Mucosa of rectum (tissue), 2 donors: ENCODE results near the gene TRMU.

Experiments used
- H3K27ac ChIP-seq, 2 donors: one replicate each; pipeline ENCODE4 v1.7.0; 2013; ENCODE audit warnings: inconsistent platforms in 2 of 2, low read depth in 2 of 2, low read length in 2 of 2
- H3K27me3 ChIP-seq, 2 donors: one replicate each; pipeline ENCODE4 v1.7.0; 2013; ENCODE audit warnings: low read length in 2 of 2; ENCODE audit not compliant: control insufficient read depth in 2 of 2, insufficient read depth in 2 of 2
- H3K36me3 ChIP-seq, 2 donors: one replicate each; pipeline ENCODE4 v1.7.0; 2013; ENCODE audit warnings: low read length in 2 of 2; ENCODE audit not compliant: control insufficient read depth in 2 of 2, insufficient read depth in 2 of 2
- H3K4me1 ChIP-seq, 2 donors: one replicate each; pipeline ENCODE4 v1.7.0; 2013; ENCODE audit warnings: low read length in 2 of 2, mild to moderate bottlenecking in 1 of 2; ENCODE audit not compliant: control insufficient read depth in 2 of 2, insufficient read depth in 2 of 2
- H3K4me3 ChIP-seq, 2 donors: one replicate each; pipeline ENCODE4 v1.7.0; 2013; ENCODE audit warnings: low read length in 2 of 2
- H3K9ac ChIP-seq, 2 donors: one replicate each; pipeline ENCODE4 v1.7.0; 2013; ENCODE audit warnings: low read length in 2 of 2, low read depth in 1 of 2, mild to moderate bottlenecking in 1 of 2
- H3K9me3 ChIP-seq, 2 donors: one replicate each; pipeline ENCODE4 v1.7.0; 2013; ENCODE audit warnings: low read length in 2 of 2; ENCODE audit not compliant: control insufficient read depth in 2 of 2
- donor health status: healthy.
- donor health status: Normal muscosa, but diverticular disease.

The TRMU gene

DNA sequence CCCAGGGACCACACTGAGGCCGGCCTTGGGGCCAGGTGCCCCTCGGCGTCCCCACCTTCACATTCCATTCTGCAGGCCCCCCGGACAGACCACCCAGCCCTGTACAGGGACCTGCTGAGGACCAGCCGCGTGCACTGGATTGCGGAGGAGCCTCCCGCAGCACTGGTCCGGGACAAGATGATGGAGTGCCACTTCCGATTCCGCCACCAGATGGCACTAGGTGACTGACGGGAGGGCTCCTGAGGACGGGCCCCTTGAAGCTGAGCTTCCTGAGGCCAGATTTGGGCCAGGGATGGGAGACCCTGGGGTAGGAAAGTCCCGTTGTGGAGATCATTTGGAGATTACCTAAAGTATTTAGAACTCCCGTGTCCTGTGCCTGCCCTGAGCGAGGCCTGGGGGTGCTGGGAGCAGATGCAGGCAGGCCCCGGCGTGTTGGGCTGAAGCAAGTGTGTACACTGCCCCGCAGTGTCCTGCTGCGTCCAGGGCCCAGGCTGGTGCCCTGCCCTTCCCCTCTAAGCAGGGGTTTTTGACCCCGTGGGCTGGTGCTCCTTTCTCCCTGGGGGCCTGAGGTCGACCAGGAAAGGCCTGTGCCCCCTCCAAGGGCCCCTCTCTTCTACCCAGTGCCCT, 20.0 kb downstream of the TRMU start:
- Histone ChIP-seq H3K9me3 (no peaks in the 10 kb centered on the region), H3K27me3 (no peaks in the 10 kb centered on the region), H3K4me3 (no peak overlapping the region), H3K4me1 (no peaks in the 10 kb centered on the region), H3K36me3 (peaks cover 45 to 59% of the 10 kb centered on the region in 2 donors), H3K9ac (no peak overlapping the region), H3K27ac (no peak overlapping the region)

DNA sequence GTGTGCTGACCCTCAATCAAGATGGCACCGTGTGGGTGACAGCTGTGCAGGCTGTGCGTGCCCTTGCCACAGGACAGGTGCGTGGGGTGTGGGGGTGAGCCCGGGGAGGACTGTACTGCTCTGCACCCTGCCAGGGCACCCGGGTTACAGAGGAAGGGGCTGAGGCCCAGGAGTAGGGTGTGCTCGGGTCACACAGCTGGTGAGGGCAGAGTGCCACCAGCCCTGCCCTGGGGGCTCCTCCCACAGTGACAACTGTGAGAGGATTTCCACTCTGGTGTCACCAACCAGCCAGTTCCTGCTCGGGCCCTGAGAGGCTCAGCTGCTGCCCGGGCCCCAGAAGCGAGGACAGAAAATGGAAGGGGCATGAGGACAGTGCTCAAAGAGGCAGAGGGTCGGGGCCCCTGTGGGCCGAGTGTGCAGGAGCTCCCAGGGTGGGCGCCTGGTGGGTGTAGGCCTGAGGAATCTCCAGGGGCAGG, 20.5 kb downstream of the TRMU start:
- no peak overlapping the region for H3K9ac ChIP-seq
- no peak overlapping the region for H3K4me3 ChIP-seq
- H3K27me3 ChIP-seq: no peaks in the 10 kb centered on the region
- H3K4me1 ChIP-seq: no peaks in the 10 kb centered on the region
- no peak overlapping the region for H3K27ac ChIP-seq
- peaks cover 39 to 53% of the 10 kb centered on the region in 2 donors for H3K36me3 ChIP-seq
- no peaks in the 10 kb centered on the region for H3K9me3 ChIP-seq

GRCh38 chr22:46356496-46357480, 21.3 kb downstream of the TRMU start:
- Histone ChIP-seq H3K9me3 (no peaks in the 10 kb centered on the region), H3K27ac (no peak overlapping the region), H3K9ac (no peak overlapping the region), H3K36me3 (peaks cover 35 to 46% of the 10 kb centered on the region in 2 donors), H3K4me1 (no peaks in the 10 kb centered on the region), H3K27me3 (no peaks in the 10 kb centered on the region), H3K4me3 (no peak overlapping the region)

- H3K36me3 ChIP-seq: peaks cover 25 to 34% of the 10 kb centered on the region in 2 donors
- H3K4me1 ChIP-seq: no peaks in the 10 kb centered on the region
- no peaks in the 10 kb centered on the region for H3K9me3 ChIP-seq
- no peak overlapping the region for H3K9ac ChIP-seq
- H3K4me3 ChIP-seq: no peak overlapping the region
- no peaks in the 10 kb centered on the region for H3K27me3 ChIP-seq
- no peak overlapping the region for H3K27ac ChIP-seq
Measured at GRCh38 chr22:46357711-46358520, 22.4 kb downstream of the TRMU start.

DNA sequence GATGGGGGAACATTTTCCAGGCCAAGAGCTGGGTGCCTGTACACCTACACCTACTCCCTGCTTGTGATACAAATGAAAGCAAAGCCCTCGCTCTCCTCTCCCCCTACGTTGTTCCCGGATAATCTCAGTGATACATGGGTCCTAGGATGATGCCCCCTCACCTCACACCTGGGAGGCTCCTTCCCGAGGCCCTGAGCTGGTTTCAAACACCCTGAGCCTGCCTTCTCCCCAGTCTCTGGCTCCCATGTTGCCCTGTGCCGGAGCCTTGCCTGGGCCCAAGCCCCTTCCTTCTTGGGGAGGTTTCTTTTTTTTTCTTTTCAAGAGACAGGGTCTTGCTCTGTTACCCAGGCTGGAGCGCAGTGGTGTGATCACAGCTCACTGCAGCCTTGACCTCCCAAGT, 23.3 kb downstream of the TRMU start:
- Histone ChIP-seq H3K36me3 (peaks cover 17 to 26% of the 10 kb centered on the region in 2 donors), H3K4me1 (no peaks in the 10 kb centered on the region), H3K27me3 (no peaks in the 10 kb centered on the region), H3K9me3 (no peaks in the 10 kb centered on the region), H3K9ac (no peak overlapping the region), H3K4me3 (no peak overlapping the region), H3K27ac (no peak overlapping the region)

GRCh38 chr22:46359362-46359761, 23.8 kb downstream of the TRMU start:
- Histone ChIP-seq H3K27ac (no peak overlapping the region), H3K36me3 (peaks cover 11 to 20% of the 10 kb centered on the region in 2 donors), H3K27me3 (no peaks in the 10 kb centered on the region), H3K4me1 (no peaks in the 10 kb centered on the region), H3K9me3 (no peaks in the 10 kb centered on the region), H3K4me3 (no peak overlapping the region), H3K9ac (no peak overlapping the region)

DNA sequence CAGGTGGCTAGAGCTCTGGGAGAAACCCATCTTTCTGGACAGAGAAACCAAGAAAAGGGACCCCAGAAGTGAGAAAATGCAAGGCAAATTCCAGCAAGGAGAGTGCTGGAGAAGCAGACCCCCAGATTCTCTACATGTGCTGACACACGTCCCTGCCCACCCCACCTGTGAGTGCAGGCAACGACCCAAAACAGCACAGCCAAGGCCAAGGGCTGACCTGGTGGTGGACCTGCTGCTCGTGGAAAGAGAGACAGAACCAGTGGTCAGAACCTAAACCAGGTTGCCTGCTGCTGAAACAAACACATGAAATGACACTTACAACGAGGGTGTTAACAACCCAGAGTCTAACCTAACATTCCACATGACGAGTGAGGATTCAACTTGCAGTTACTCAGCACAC, 24.6 kb downstream of the TRMU start:
- Histone ChIP-seq H3K4me1 (no peaks in the 10 kb centered on the region), H3K9me3 (no peaks in the 10 kb centered on the region), H3K27ac (no peak overlapping the region), H3K36me3 (peaks cover 11 to 17% of the 10 kb centered on the region in 2 donors), H3K27me3 (no peaks in the 10 kb centered on the region), H3K4me3 (no peak overlapping the region), H3K9ac (no peak overlapping the region)

DNA sequence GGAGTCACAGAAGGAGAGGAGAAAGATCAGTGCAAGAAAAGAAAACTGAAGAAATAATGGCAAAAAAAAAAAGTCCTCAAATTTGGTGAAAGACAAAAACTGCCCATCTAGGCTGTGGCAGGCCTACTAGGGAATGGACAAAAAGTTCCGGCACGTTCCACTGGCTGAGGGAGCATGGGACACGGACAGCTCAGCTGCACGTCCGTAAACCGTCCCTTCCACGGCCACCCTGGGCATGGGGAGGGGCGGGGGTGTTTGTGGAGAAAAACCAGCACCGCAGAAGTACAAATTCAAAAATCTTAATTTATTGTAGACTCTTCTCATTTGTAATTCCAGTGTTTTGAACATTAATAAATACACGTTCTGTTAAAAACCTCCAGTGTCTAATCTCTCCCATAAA, 25.4 kb downstream of the TRMU start:
- no peaks in the 10 kb centered on the region for H3K9me3 ChIP-seq
- H3K27me3 ChIP-seq: no peaks in the 10 kb centered on the region
- H3K4me1 ChIP-seq: no peaks in the 10 kb centered on the region
- H3K27ac ChIP-seq: no peak overlapping the region
- H3K9ac ChIP-seq: no peak overlapping the region
- no peak overlapping the region for H3K4me3 ChIP-seq
- H3K36me3 ChIP-seq: peaks cover 10 to 14% of the 10 kb centered on the region in 2 donors

GRCh38 chr22:46361826-46362202, 26.3 kb downstream of the TRMU start:
- Histone ChIP-seq H3K4me3 (no peak overlapping the region), H3K9me3 (no peaks in the 10 kb centered on the region), H3K36me3 (peaks cover 3 to 7% of the 10 kb centered on the region in 2 donors)

More at GRCh38 chr22:46361826-46362202, 26.3 kb downstream of the TRMU start:
- H3K27ac ChIP-seq: no peak overlapping the region
- H3K27me3 ChIP-seq: no peaks in the 10 kb centered on the region
- no peaks in the 10 kb centered on the region for H3K4me1 ChIP-seq
- H3K9ac ChIP-seq: no peak overlapping the region
